Left lung (tissue), 10 donors: Measurements from ENCODE around the gene CA4. TPM values are rescaled to one million over a fixed set of nuclear protein-coding genes. Genes with fewer than 3 reads are reported as not detected.
"Not testable (repeated sequence)": the region's sequence is repeated elsewhere in the genome, so short reads cannot be mapped to it uniquely, and the experiment has no call there.

ENCODE experiments used
- ATAC-seq: fragments of 200-7000 bp; cut with Tn5 transposase; one replicate; pipeline ENCODE4 v1.9.1; 2020; ENCODE audit warnings: moderate library complexity
- DNase-seq, 4 donors: peaks; one replicate each; pipeline ENCODE4 v3.0.0-alpha.2; 2013 to 2020
- H3K27ac ChIP-seq, 2 donors: fragments of 200-600 bp; sonication (generic) in 1 of 2; one replicate each; pipeline versions ENCODE4 v1.5.0 to v1.8.0; 2020 to 2021
- H3K27me3 ChIP-seq, 2 donors: fragments of 200-600 bp; sonication (generic) in 1 of 2; one replicate each; pipeline versions ENCODE4 v1.5.0 to v1.8.0; 2020 to 2021
- H3K36me3 ChIP-seq, 2 donors: fragments of 200-600 bp; sonication (generic) in 1 of 2; one replicate each; pipeline versions ENCODE4 v1.5.0 to v1.8.0; 2020 to 2021
- H3K4me1 ChIP-seq, 2 donors: fragments of 200-600 bp; one replicate each; pipeline ENCODE4 v1.8.0; 2021
- H3K4me3 ChIP-seq, 2 donors: fragments of 200-600 bp; sonication (generic) in 1 of 2; one replicate each; pipeline versions ENCODE4 v1.5.0 to v1.8.0; 2020 to 2021; ENCODE audit warnings: mild to moderate bottlenecking in 1 of 2
- H3K9me3 ChIP-seq, 2 donors: fragments of 200-600 bp; sonication (generic) in 1 of 2; one replicate each; pipeline versions ENCODE4 v1.5.0 to v1.8.0; 2020 to 2021
- CTCF ChIP-seq, 2 donors: fragments of 200-600 bp; sonication (generic) in 1 of 2; IDR thresholded peaks; one replicate each; pipeline versions ENCODE4 v1.5.0 to v1.8.0; 2021; ENCODE audit warnings: antibody characterized with exemption in 2 of 2
- intact Hi-C, 2 donors: fragments of 100-400 bp; cut with DNase I; formaldehyde crosslinking; loops; one replicate each; pipeline versions ENCODE4 v1.11.2 to v1.14.2; 2022
- polyA plus RNA-seq, 6 donors: library from polyadenylated mRNA; unstranded; fragments of 120-200 nt; gene quantifications; one replicate each; pipeline ENCODE4 v1.2.1, GENCODE V29; 2013; ENCODE audit not compliant: insufficient read length in 6 of 6
- total RNA-seq, 2 donors: library from RNA; stranded (reverse); fragmentation: NEBNext Ultra II Directional; extraction: Animal tissue kit (Norgen Biotek cat#: 25700); gene quantifications; one replicate each; pipeline ENCODE4 v1.2.1, GENCODE V29; 2021
- donor health status: DM: no; HTN: yes; CAD: no.
- donor health status: DM: no; HTN: no; CAD: no.

The CA4 gene
- total and polyA plus RNA-seq, 8 donors, result 10.6 to 68.3 (median 54.0) TPM

- H3K4me3 ChIP-seq, result no peak overlapping the region
- ATAC-seq (no peak), DNase-seq (no peak)
- H3K27me3 ChIP-seq, result no peaks in the 10 kb centered on the region
- intact Hi-C loops, result no loop called here
- peak overlapping the region in 1 of 2 donors; percentile 41 for H3K27ac ChIP-seq
- H3K4me1 ChIP-seq, result peaks cover 0 to 27% of the 10 kb centered on the region in 2 donors
- H3K9me3 ChIP-seq, result no peaks in the 10 kb centered on the region
- no peak for TF ChIP-seq CTCF (IDR thresholded peaks at IDR 0.05)
- peaks cover 0 to 92% of the 10 kb centered on the region in 2 donors for H3K36me3 ChIP-seq
Observed at GRCh38 chr17:60188759-60189158, 39.0 kb downstream of the CA4 start.

GRCh38 chr17:60190032-60190431 is 40.3 kb downstream of the CA4 start:
- intact Hi-C loops, result not testable (repeated sequence)

GRCh38 chr17:60193032-60193431 is 43.3 kb downstream of the CA4 start:
- DNase-seq, intact Hi-C loops, H3K9me3 ChIP-seq, H3K4me3 ChIP-seq, H3K27ac ChIP-seq, H3K27me3 ChIP-seq, ATAC-seq: not testable (repeated sequence)
- Histone ChIP-seq H3K4me1 (peaks cover 0 to 16% of the 10 kb centered on the region in 2 donors), H3K36me3 (peaks cover 0 to 99% of the 10 kb centered on the region in 2 donors)

More at GRCh38 chr17:60190032-60190431, 40.3 kb downstream of the CA4 start:
- ATAC-seq, H3K27me3 ChIP-seq, H3K9me3 ChIP-seq, DNase-seq, H3K27ac ChIP-seq, H3K4me3 ChIP-seq: not testable (repeated sequence)
- H3K4me1 ChIP-seq, result peaks cover 0 to 27% of the 10 kb centered on the region in 2 donors
- H3K36me3 ChIP-seq, result peaks cover 0 to 92% of the 10 kb centered on the region in 2 donors

- DNase-seq (no peak), ATAC-seq (no peak)
- Histone ChIP-seq H3K27ac (no peak overlapping the region), H3K4me3 (no peak overlapping the region), H3K27me3 (no peaks in the 10 kb centered on the region), H3K36me3 (peaks cover 0 to 99% of the 10 kb centered on the region in 2 donors), H3K4me1 (peaks cover 0 to 11% of the 10 kb centered on the region in 2 donors), H3K9me3 (no peaks in the 10 kb centered on the region)
- intact Hi-C loops, result no loop called here
- TF ChIP-seq CTCF (IDR thresholded peaks at IDR 0.05), result no peak
Observed at GRCh38 chr17:60193482-60193881, 43.7 kb downstream of the CA4 start.

GRCh38 chr17:60194141-60194540 is 44.4 kb downstream of the CA4 start:
- H3K9me3 ChIP-seq, intact Hi-C loops, DNase-seq, H3K4me3 ChIP-seq, H3K4me1 ChIP-seq, H3K27ac ChIP-seq, ATAC-seq, H3K27me3 ChIP-seq: not testable (repeated sequence)
- peaks cover 0 to 99% of the 10 kb centered on the region in 2 donors for H3K36me3 ChIP-seq

GRCh38 chr17:60198630-60199029 is 48.9 kb downstream of the CA4 start:
- H3K27ac ChIP-seq, H3K4me3 ChIP-seq, H3K27me3 ChIP-seq, H3K4me1 ChIP-seq, ATAC-seq, DNase-seq, intact Hi-C loops, H3K9me3 ChIP-seq: not testable (repeated sequence)
- H3K36me3 ChIP-seq, result peaks cover 0 to 73% of the 10 kb centered on the region in 2 donors

GRCh38 chr17:60205782-60206181 is 56.0 kb downstream of the CA4 start:
- H3K27ac ChIP-seq, H3K9me3 ChIP-seq, intact Hi-C loops, H3K4me3 ChIP-seq, H3K4me1 ChIP-seq, ATAC-seq, DNase-seq, H3K27me3 ChIP-seq: not testable (repeated sequence)
- peaks cover 0 to 29% of the 10 kb centered on the region in 2 donors for H3K36me3 ChIP-seq

- peaks cover 0 to 36% of the 10 kb centered on the region in 2 donors for H3K36me3 ChIP-seq
- intact Hi-C loops, ATAC-seq, DNase-seq, H3K9me3 ChIP-seq, H3K27me3 ChIP-seq, H3K27ac ChIP-seq, H3K4me3 ChIP-seq, H3K4me1 ChIP-seq: not testable (repeated sequence)
Observed at GRCh38 chr17:60208302-60208701, 58.5 kb downstream of the CA4 start.

Other genes starting within 250 kb of the CA4 start
- gene RNFT1, start 185.2 kb upstream of the CA4 start, total RNA-seq, result 10 to 100 TPM; 28.1 to 28.2 TPM
- gene RNFT1, start 185.2 kb upstream of the CA4 start, polyA plus RNA-seq, result 10 to 100 TPM; 31.6 to 41.5 (median 36.3) TPM
- 10 to 100 TPM; 20.8 TPM for gene HEATR6, start 71.1 kb upstream of the CA4 start, total RNA-seq
- gene HEATR6, start 71.1 kb upstream of the CA4 start, polyA plus RNA-seq, result 10 to 100 TPM; 23.8 to 27.9 (median 25.1) TPM
- gene USP32, start 242.2 kb downstream of the CA4 start, total RNA-seq, result 10 to 100 TPM; 52.7 to 73.2 TPM
- gene USP32, start 242.2 kb downstream of the CA4 start, polyA plus RNA-seq, result 10 to 100 TPM; 30.7 to 38.9 (median 37.0) TPM